Activated gamma-delta T cell treated with anti-CD3 and anti-CD28 coated beads, Interleukin-2, amount 50 U/mL, for 16 hours (primary cell): ENCODE results near the gene PGAP6.
A peak's percentile ranks its signal among the peaks of the same experiment; 100 is the strongest.
"Not testable (repeated sequence)": the region's sequence is repeated elsewhere in the genome, so short reads cannot be mapped to it uniquely, and the experiment has no call there.

Experiments
- DNase-seq: peaks from one replicate; pipeline ENCODE4 v3.0.0-alpha.2; 2020; ENCODE audit warnings: low read depth

The PGAP6 gene

DNA sequence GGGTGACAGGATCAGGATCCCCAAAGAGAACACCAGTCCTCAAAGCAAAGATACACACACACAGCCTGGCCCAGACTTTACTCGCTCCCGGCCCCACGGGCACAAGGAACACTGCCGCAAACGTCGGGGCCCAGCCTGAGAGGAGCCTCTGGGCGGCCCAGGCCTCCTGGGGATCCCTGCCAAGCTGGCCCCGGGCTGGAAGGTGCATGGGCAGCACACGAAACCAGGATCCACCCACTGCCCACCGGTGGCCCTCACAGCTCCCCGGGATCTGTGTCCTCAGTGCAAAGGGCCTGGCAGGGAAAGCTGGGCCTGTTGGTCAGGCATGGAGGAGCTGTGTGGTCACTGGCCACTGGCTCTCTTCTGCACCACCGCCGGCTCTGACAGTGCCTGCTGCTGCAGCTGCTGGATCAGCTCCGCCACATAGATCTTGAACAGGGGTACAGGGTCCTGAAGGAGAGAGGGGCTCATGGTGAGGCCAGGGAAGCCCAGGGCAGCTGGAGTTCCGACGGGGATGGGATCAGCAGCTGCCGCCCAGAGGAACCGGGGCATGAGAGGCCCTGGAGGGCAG, 14.4 kb downstream of the PGAP6 start:
- no peak for DNase-seq

GRCh38 chr16:366476-366875, 15.3 kb downstream of the PGAP6 start:
- DNase-seq, result no peak

DNA sequence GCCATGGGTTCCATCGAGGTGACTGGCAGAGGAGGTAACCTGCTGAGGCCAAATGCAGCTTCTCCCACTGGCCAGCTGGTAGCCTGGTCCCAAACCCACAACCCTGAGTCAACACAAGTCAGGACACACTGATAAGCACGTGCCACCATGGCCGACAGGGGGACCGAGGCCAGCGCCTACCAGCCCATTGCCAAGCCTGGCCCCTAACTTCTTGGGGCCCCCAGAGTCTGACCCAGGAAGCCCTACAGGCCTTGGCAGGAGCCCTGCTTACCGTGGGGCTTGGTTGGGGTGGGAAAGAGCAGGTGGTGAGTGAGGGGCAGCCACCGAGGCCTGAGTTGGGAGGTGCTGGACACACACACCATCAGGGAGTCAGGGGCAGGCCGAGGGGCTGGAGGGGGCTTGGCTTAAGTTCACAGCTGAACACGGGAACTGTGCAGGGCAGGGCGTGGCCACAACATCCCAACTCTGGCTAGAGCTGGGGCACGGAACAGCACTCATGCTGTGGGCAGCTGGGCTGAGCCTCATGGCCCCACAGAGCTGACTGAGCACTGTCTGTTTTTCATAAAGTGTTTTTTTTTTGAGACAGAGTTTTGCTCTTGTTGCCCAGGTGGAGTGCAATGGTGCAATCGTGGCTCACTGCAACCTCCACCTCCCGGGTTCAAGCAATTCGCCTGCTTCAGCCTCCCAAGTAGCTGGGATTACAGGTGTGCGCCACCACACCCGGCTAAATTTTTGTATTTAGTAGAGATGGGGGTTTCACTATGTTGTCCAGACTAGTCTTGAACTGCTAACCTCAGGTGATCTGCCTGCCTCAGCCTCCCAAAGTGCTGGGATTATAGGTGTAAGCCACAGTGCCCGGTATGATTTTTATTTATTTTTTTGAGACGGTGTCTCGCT, 16.9 kb downstream of the PGAP6 start:
- no peak for DNase-seq

DNA sequence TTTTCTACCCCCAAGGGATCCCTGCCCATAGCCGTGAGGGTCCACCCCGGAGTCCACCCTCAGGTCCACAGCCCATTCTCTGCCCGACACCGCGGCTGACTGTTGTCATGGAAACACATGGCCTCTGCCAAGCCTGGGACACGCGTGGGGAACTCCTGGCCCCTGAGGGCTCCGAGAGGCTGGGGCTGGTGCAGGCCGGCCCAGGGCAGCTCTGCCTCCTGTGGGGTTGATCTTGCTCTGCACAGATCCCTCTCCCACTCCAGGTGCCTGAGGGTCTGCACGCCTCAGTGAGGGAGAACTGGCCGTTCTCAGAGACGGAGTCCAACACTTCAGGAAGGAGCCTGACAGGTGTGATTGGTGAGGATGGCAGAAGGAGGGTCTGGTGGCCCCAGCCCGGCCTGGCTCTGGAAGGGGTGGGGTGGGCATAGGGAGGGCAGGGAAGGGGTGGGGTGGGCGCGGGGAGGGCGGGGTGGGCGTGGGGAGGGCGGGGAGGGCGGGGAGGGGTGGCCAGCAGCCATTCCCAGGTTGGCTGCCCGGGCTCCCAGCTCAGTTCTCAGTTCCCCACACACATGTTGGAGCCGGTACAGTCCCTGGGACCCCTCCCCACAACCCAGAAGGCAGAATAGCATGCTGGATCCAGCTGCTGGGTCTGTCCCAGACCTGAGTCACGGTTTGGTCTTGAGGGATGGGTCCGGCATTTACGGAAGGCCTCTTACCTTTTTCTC, 17.9 kb downstream of the PGAP6 start:
- no peak for DNase-seq

DNA sequence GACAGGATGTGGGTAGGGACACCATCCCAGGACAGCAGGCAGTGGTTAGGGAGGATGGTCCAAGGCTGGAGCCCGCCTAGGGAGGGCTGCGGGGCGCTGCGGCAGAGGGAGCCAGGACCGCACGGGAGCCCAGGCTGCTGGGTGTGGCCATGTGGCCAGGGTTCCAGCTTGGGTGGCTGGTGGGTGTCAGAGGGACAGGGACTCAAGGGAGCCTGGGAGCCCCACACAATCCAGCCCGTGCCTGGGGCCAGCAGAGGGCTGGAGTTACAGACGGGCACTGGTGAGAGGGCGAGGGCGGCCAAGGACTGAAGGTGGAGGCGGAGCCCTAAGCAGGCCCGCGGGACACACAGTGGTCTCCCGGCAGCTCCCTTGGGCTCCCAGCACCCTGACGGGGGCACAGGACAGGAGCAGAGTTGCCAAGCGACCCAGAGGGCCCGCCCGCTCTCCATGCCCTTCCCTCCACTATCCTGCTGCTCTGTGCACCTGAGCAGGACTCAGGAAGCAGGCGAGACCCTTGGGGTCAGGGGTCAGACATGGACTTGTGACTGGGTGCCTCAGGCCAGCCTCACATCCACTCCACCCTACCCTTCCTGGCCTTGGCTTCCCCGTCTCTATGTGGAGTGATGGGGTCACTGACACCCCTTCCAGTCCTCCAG, 18.5 kb downstream of the PGAP6 start:
- DNase-seq, result no peak

GRCh38 chr16:362702-362999, 19.1 kb downstream of the PGAP6 start:
- DNase-seq, result not testable (repeated sequence)

- peak; percentile 58 for DNase-seq
Measured at GRCh38 chr16:361872-362701, 19.7 kb downstream of the PGAP6 start.

DNA sequence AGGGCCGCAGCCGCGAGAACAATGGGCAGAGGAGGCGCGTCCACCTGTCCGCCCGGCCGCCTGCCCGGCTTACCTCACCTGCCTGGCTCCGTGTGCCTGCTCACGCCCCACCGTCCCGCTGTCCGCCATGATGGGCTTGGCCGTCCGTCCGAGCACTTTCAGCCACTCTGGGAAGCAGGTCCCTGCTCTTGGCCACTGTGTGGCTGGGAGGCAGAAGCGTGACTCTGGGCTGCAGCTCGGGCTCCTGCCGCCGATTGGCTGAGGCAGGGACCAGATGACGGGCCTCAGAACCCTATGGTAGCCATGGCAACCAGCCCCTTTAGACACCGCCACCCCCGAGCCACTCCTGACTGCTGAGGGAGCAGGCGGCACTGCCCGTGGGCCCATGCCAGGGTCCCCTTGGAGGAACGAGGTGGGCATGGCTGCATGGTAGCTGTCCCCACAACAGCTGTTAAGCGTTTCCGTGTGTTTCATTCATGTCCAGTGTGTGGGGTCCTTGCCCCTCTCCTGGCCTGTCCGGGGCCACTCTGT, 20.4 kb downstream of the PGAP6 start:
- no peak for DNase-seq

- DNase-seq, result no peak
Measured at GRCh38 chr16:360698-361336, 21.0 kb downstream of the PGAP6 start.

DNA sequence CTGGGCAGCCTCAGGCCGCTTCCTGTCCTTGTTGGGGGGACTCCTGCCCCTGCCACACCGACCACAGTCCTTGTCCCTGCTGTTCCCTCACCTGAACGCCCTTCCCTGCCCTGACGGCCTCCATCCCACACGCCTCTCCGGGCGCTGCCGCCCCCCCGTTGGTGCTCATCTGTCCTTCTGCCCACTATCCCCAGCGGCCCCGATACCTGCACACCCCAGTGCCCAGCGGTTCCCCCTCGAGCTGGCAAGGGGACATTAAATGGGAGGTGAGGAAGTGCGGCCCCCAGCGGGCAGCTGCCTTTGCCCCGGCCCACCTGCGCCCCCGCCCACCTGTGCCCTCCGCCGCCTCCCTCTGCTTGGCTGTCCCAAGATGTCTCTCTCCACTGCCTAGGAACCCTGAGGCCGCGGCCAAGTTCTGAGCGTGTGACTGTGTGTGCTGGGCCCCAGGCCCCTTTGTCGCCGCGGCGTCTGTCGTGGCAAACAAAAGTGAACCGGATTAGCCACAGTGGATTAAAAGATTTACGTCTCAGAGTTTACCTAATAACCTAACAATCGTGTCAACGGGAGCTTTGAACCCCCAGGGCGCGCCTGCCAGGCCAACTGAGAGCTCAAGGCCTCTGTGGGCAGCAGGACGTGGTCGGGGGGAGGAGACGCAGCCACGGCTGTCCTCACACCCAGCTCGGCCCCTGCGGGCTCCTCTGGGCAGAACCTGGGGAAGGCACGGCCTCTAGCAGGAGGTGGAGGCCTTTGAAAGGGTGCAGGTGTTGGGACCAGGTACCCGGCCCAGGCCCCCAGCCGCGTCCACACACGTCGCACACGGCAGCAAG, 21.7 kb downstream of the PGAP6 start:
- DNase-seq, result no peak

DNA sequence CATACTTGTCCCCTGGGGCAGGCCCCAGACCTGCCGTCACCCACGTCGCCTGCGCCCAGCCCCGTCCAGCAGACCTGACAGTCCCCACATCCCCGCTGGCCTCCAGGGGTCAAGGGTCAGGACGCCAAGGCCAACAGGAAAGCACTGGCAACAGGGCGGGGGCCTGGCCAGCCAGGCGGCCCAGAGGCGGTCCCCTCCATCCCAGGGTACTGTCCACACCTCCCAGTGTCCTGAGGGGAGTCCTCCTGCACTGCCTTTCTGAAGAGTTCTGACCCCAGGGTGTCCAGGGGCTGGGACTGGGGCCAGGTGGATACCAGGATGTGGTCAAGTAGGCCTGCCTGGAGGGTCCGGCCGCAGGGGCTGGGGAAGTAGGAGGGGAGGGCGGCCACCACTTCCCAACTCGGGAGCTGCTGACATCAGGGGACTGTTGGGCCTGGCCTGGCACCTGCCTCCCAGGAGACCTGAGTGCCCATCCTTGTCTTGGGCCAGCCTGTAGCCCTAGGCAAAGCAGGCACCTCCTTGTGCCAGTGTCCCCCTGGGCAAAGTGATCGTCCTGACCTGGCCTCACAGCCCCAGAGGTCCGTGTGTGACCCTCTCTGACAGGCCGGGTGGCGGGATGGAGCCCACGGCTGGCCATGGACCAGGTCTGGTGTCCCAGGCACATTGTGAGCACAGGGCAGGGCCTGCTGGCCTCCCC, 22.6 kb downstream of the PGAP6 start:
- no peak for DNase-seq

DNA sequence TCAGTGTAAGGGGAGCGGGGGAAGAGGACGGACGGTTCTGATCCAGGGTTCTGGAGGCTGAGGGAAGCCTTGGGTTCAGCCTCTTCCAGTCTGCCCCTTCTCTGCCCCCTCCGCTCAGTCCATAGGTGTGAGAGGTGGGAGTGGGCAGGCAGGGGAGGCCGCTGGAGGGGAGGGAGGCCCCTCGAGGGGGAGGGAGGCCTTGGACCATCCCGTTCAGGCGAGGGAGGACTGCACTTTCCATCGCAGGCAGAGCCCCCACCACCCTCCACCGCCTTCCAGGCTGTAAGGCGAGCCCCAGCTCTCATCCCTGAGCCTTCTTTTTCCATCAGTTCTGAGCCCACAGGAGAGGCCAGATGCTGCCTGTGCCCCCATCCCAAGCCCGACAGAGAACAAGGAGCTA, 25.0 kb downstream of the PGAP6 start:
- DNase-seq, result no peak

- no peak for DNase-seq
Measured at GRCh38 chr16:354971-355461, 26.8 kb downstream of the PGAP6 start.

GRCh38 chr16:354291-354881, 27.4 kb downstream of the PGAP6 start:
- DNase-seq, result no peak

GRCh38 chr16:353404-354290, 28.1 kb downstream of the PGAP6 start:
- DNase-seq, result no peak

- peak; percentile 100 for DNase-seq
Measured at GRCh38 chr16:352547-353403, 29.0 kb downstream of the PGAP6 start, which contains the start of gene AXIN1. Gene AXIN1 (minus strand): TSS chr16:352723. CDS start chr16:347025, 5,698 bp downstream.
